ENCODE measurements around the gene TSEN54. TPM values are rescaled to one million over a fixed set of nuclear protein-coding genes. Genes with fewer than 3 reads are reported as not detected.

Gene TSEN54
- total RNA-seq, 1 experiment from 2014 or later, result 42.6 TPM

DNA sequence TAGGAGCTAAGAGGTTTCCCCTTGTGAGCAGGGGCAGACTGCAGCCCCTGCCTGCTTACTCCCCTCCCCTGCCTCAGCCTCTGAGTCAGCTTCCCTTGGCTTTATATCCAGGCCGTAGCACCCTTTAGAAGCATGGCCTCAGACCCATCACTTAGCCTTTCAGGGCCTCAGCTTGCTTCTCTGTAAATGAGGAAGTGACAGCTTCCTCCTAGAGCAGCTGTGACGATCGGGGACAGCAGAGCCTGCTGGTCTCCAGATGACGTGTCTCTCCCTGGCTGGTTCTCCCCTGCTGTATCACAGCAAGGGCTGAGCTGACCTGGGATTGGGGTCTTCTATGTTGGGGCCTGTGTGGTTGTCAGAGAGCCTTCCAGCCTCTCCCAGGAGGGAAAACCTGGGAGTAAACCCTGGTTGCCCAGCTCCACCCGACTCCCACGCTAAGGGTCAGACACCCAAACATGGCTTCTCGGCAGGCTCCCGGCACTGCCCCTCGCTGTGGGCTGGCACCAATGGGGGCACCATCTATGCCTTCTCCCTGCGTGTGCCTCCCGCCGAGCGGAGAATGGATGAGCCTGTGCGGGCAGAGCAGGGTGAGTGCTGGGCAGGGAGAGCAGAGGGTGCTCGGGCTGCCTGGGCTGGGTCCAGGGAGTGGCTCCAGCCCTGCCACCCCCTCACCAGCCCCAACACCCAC is 55.0 kb downstream of the TSEN54 start:
- Histone ChIP-seq H3K4me3 (no peak overlapping the region), H3K9me2 (ENCODE audit: insufficient read depth) (no peaks in the 10 kb centered on the region), H2AFZ (no peak overlapping the region), H4K20me1 (ENCODE audit: insufficient read depth) (no peaks in the 10 kb centered on the region), H3K27ac (no peak overlapping the region), H3K9me3 (ENCODE audit: insufficient read depth, low read depth) (no peaks in the 10 kb centered on the region), H3K27me3 (ENCODE audit: insufficient read depth, low read depth) (no peaks in the 10 kb centered on the region), H3K36me3 (ENCODE audit: low read depth) (no peaks in the 10 kb centered on the region), H3K4me2 (no peak overlapping the region), H3F3A (ENCODE audit: insufficient read depth, low read depth) (no peaks in the 10 kb centered on the region; the same call in 1 of the 2 replicates), H3K79me2 (ENCODE audit: low read depth) (no peaks in the 10 kb centered on the region), H3K4me1 (replicated peaks; ENCODE audit: insufficient read depth) (no peaks in the 10 kb centered on the region)
- intact Hi-C loops (cut with micrococcal nuclease; ENCODE audit: unreplicated experiment), result no loop called here
- TF ChIP-seq CTCF (conservative IDR thresholded peaks at IDR 0.05) (no peak), EZH2 (IDR thresholded peaks at IDR 0.05; ENCODE audit: low read depth) (no peak)
- DNase-seq, result no peak
- no TSS peak for BruUV-seq (replicated peaks)
- CTCF ChIA-PET, result interaction anchor here (0.6 kb wide), 1 partner anchor 12 kb away, joined by 3 read pairs; no protein-coding TSS in a partner anchor
- POLR2A ChIA-PET (ENCODE audit: unreplicated experiment), result no interaction called here

DNA sequence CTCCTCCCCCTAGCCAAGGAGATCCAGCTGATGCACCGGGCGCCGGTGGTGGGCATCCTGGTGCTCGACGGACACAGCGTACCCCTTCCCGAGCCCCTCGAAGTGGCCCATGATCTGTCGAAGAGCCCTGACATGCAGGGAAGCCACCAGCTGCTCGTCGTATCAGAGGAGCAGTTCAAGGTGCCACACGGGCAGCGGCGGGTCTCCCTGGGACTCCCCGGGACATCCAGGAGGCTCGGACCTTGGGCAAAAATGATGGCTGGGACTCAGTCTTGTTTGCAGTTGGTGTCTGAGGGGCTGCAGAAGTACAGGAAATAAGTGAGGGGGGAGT is 55.5 kb downstream of the TSEN54 start:
- H3K79me2 ChIP-seq (ENCODE audit: low read depth), result no peaks in the 10 kb centered on the region
- no peak overlapping the region for H2AFZ ChIP-seq
- H3K27ac ChIP-seq, result no peak overlapping the region
- ChIA-PET POLR2A (ENCODE audit: unreplicated experiment) (no interaction called here), CTCF (interaction anchor here (0.6 to 0.7 kb wide), 2 partner anchors 31 to 45 kb away, joined by 5 to 9 read pairs; no protein-coding TSS in a partner anchor)
- H3K4me3 ChIP-seq, result no peak overlapping the region
- H3K27me3 ChIP-seq (ENCODE audit: insufficient read depth, low read depth), result no peaks in the 10 kb centered on the region
- DNase-seq, result no peak
- BruUV-seq (replicated peaks), result no TSS peak
- H3K9me3 ChIP-seq (ENCODE audit: insufficient read depth, low read depth), result no peaks in the 10 kb centered on the region
- TF ChIP-seq CTCF (conservative IDR thresholded peaks at IDR 0.05) (no peak), EZH2 (IDR thresholded peaks at IDR 0.05; ENCODE audit: low read depth) (no peak)
- H3K9me2 ChIP-seq (ENCODE audit: insufficient read depth), result no peaks in the 10 kb centered on the region
- no peaks in the 10 kb centered on the region for H3K4me1 ChIP-seq (replicated peaks; ENCODE audit: insufficient read depth)
- no peak overlapping the region for H3K4me2 ChIP-seq
- H3F3A ChIP-seq (ENCODE audit: insufficient read depth, low read depth), result no peaks in the 10 kb centered on the region; the same call in 1 of the 2 replicates
- H4K20me1 ChIP-seq (ENCODE audit: insufficient read depth), result no peaks in the 10 kb centered on the region
- no peaks in the 10 kb centered on the region for H3K36me3 ChIP-seq (ENCODE audit: low read depth)
- intact Hi-C loops (cut with micrococcal nuclease; ENCODE audit: unreplicated experiment), result no loop called here

DNA sequence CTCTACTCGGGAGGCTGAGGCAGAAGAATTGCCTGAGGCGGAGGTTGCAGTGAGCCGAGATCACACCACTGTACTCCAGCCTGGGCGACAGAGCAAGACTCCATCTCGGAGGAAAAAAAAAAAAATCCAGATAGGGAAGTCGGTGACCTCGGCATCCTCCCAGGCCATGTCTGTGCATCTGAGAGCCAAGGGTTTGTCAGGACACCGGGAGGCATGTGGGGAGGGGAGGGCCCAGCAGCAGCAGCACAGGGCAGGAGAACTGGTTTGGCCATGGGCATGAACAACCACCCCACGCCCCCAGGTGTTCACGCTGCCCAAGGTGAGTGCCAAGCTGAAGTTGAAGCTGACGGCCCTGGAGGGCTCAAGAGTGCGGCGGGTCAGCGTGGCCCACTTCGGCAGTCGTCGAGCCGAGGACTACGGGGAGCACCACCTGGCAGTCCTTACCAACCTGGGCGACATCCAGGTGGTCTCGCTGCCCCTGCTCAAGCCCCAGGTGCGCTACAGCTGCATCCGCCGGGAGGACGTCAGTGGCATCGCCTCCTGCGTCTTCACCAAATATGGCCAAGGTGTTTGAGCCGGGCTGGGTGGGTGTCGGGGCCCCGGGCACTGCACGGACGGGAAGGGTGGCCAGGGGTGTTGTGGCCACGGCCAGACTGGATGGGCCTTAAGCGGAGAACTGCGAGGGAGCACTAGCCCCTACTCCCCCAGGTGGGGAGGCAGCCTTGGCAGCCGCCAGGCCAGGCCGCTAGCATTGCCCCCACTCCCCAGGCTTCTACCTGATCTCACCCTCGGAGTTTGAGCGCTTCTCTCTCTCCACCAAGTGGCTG is 56.6 kb downstream of the TSEN54 start:
- Histone ChIP-seq H3K27me3 (ENCODE audit: insufficient read depth, low read depth) (no peaks in the 10 kb centered on the region), H3K9me2 (ENCODE audit: insufficient read depth) (no peaks in the 10 kb centered on the region), H3K9me3 (ENCODE audit: insufficient read depth, low read depth) (no peaks in the 10 kb centered on the region), H3K4me1 (replicated peaks; ENCODE audit: insufficient read depth) (no peaks in the 10 kb centered on the region), H3K36me3 (ENCODE audit: low read depth) (no peaks in the 10 kb centered on the region), H2AFZ (no peak overlapping the region), H3K79me2 (ENCODE audit: low read depth) (no peaks in the 10 kb centered on the region), H3F3A (ENCODE audit: insufficient read depth, low read depth) (no peaks in the 10 kb centered on the region; the same call in 1 of the 2 replicates), H3K27ac (no peak overlapping the region), H4K20me1 (ENCODE audit: insufficient read depth) (no peaks in the 10 kb centered on the region), H3K4me2 (no peak overlapping the region), H3K4me3 (no peak overlapping the region)
- CTCF ChIA-PET, result interaction anchor here (0.7 kb wide), 2 partner anchors 30 to 81 kb away, joined by 8 to 9 read pairs; no protein-coding TSS in a partner anchor
- no peak for DNase-seq
- no TSS peak for BruUV-seq (replicated peaks)
- intact Hi-C loops (cut with micrococcal nuclease; ENCODE audit: unreplicated experiment), result no loop called here
- POLR2A ChIA-PET (ENCODE audit: unreplicated experiment), result no interaction called here
- TF ChIP-seq CTCF (conservative IDR thresholded peaks at IDR 0.05) (no peak), EZH2 (IDR thresholded peaks at IDR 0.05; ENCODE audit: low read depth) (no peak)

Measured in PC-9 (cell line).